Nephron (organoid): ENCODE results near the gene PRDX4.

Experiments used
- H3K27ac Mint-ChIP-seq, 3 experiments: 2 replicates each; pipeline ENCODE4 v1.8.0; 2020; ENCODE audit warnings: mixed read lengths in 3 of 3, mild to moderate bottlenecking in 2 of 3, moderate library complexity in 1 of 3
- H3K27me3 Mint-ChIP-seq: 2 replicates; pipeline ENCODE4 v1.8.0; 2021; ENCODE audit warnings: low read depth, mild to moderate bottlenecking, moderate library complexity, mixed read lengths
- H3K36me3 Mint-ChIP-seq: 2 replicates; pipeline ENCODE4 v1.8.0; 2020; ENCODE audit warnings: low read depth, mixed read lengths
- H3K4me1 Mint-ChIP-seq: 2 replicates; pipeline ENCODE4 v1.8.0; 2020; ENCODE audit warnings: mixed read lengths
- H3K4me3 Mint-ChIP-seq, 3 experiments: 2 replicates each; pipeline ENCODE4 v1.8.0; 2020; ENCODE audit warnings: mild to moderate bottlenecking in 3 of 3, mixed read lengths in 3 of 3, moderate library complexity in 2 of 3
- H3K9me3 Mint-ChIP-seq: 2 replicates; pipeline ENCODE4 v1.8.0; 2020; ENCODE audit warnings: mixed read lengths
- TF ChIP-seq, protein P1 (sequence below), 3 experiments: fragments of 200-600 bp; sonication (generic); IDR thresholded peaks; one replicate each; pipeline ENCODE4 v1.5.0; 2021; ENCODE audit warnings: antibody characterized with exemption in 3 of 3; ENCODE audit not compliant: unreplicated experiment in 3 of 3

PRDX4 gene

DNA sequence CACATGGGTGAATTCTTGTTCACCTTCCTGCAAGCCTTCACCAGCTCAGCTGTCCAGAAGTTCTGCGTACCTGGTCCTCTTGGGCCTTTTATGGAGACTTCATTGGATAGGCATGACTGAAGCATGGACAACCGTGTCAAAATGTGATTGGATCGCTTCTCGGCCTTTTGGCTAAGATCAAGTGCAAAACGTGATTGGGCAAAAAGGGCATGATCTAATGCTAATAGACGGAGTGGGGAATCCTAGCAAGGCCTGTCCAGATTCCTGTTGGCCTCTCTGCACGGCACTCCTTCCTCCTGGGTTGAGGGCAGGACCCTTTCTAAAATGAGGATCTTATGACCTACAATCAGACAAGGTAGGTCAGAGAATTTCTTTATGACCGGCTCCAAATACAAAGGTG is 24.9 kb downstream of the PRDX4 start:
- Mint-ChIP-seq H3K27me3 (no peaks in the 10 kb centered on the region), H3K9me3 (no peaks in the 10 kb centered on the region), H3K4me3 (no peak overlapping the region), H3K4me1 (no peaks in the 10 kb centered on the region), H3K27ac (no peak overlapping the region), H3K36me3 (peaks cover under 1% of the 10 kb centered on the region)
- TF ChIP-seq, protein P1, sequence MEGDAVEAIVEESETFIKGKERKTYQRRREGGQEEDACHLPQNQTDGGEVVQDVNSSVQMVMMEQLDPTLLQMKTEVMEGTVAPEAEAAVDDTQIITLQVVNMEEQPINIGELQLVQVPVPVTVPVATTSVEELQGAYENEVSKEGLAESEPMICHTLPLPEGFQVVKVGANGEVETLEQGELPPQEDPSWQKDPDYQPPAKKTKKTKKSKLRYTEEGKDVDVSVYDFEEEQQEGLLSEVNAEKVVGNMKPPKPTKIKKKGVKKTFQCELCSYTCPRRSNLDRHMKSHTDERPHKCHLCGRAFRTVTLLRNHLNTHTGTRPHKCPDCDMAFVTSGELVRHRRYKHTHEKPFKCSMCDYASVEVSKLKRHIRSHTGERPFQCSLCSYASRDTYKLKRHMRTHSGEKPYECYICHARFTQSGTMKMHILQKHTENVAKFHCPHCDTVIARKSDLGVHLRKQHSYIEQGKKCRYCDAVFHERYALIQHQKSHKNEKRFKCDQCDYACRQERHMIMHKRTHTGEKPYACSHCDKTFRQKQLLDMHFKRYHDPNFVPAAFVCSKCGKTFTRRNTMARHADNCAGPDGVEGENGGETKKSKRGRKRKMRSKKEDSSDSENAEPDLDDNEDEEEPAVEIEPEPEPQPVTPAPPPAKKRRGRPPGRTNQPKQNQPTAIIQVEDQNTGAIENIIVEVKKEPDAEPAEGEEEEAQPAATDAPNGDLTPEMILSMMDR (IDR thresholded peaks at IDR 0.05; ENCODE audit: unreplicated experiment in 3 of 3), result no peak

GRCh38 chrX:23694606-23695005 is 27.3 kb downstream of the PRDX4 start:
- TF ChIP-seq, protein P1 (IDR thresholded peaks at IDR 0.05; ENCODE audit: unreplicated experiment in 3 of 3), result peak; percentile 58 to 69 (median 66)
- Mint-ChIP-seq H3K4me1 (no peaks in the 10 kb centered on the region), H3K4me3 (no peak overlapping the region), H3K36me3 (no peaks in the 10 kb centered on the region), H3K27me3 (no peaks in the 10 kb centered on the region), H3K9me3 (no peaks in the 10 kb centered on the region), H3K27ac (no peak overlapping the region)

- Mint-ChIP-seq H3K4me1 (no peaks in the 10 kb centered on the region), H3K27me3 (no peaks in the 10 kb centered on the region), H3K9me3 (no peaks in the 10 kb centered on the region), H3K4me3 (no peak overlapping the region), H3K27ac (no peak overlapping the region), H3K36me3 (peaks cover 19% of the 10 kb centered on the region)
- TF ChIP-seq, protein P1 (IDR thresholded peaks at IDR 0.05; ENCODE audit: unreplicated experiment in 3 of 3), result no peak
These were observed 32.4 kb downstream of the PRDX4 start for GRCh38 chrX:23699636-23700194.

GRCh38 chrX:23704673-23705206 is 37.4 kb downstream of the PRDX4 start:
- no peak overlapping the region for H3K4me3 Mint-ChIP-seq
- TF ChIP-seq, protein P1 (IDR thresholded peaks at IDR 0.05; ENCODE audit: unreplicated experiment in 3 of 3), result no peak
- peaks cover 34% of the 10 kb centered on the region for H3K36me3 Mint-ChIP-seq
- H3K4me1 Mint-ChIP-seq, result no peaks in the 10 kb centered on the region
- no peak overlapping the region for H3K27ac Mint-ChIP-seq
- no peaks in the 10 kb centered on the region for H3K9me3 Mint-ChIP-seq
- H3K27me3 Mint-ChIP-seq, result no peaks in the 10 kb centered on the region

DNA sequence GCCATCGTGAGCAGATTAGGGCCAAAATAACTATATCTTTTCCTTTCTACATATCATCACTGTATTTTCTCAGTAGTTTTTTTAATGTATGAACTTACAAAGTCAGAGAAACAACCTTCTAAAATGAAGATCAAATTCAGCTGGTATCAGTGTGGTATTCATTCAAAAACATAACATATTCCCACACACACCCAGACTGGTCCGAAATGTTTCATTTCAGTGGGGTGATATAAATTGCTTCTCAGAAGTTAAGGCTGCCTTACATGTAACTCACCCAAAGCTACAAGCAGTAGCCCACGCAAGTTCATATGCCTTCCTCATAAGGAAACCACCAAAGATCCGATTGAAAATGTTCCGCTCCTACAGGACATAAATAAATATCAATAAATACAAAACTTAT is 37.9 kb downstream of the PRDX4 start:
- Mint-ChIP-seq H3K27ac (no peak overlapping the region), H3K9me3 (no peaks in the 10 kb centered on the region), H3K4me3 (no peak overlapping the region), H3K36me3 (peaks cover 34% of the 10 kb centered on the region), H3K4me1 (no peaks in the 10 kb centered on the region), H3K27me3 (no peaks in the 10 kb centered on the region)
- TF ChIP-seq, protein P1 (IDR thresholded peaks at IDR 0.05; ENCODE audit: unreplicated experiment in 3 of 3), result no peak

DNA sequence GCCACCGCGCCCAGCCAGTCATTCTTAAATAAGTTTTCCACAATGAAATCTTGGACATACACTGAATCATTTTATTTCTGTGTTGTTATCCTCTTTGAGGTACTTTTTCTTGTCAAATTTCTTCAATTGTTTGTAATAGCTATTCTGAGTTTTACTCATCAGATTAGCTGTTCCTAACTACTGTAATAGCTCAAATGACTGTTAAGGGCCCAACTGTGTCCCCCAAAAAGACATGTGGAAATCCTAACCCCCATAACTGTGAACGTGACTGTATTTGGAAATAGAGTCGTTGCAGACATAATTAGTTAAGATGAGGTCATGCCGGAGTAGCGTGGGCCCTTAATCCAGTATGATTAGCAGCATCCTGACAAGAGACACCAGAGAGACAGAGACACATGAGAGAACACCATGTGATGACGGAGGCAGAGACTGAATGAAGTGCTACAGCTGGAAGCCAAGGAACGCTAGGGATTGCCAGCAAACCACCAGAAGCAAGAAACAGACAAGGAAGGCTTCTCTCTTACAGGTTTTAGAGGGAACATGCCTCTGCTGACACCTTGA is 52.9 kb downstream of the PRDX4 start:
- no peaks in the 10 kb centered on the region for H3K4me1 Mint-ChIP-seq
- no peaks in the 10 kb centered on the region for H3K27me3 Mint-ChIP-seq
- H3K27ac Mint-ChIP-seq, result no peak overlapping the region
- H3K36me3 Mint-ChIP-seq, result peaks cover 33% of the 10 kb centered on the region
- H3K4me3 Mint-ChIP-seq, result no peak overlapping the region
- TF ChIP-seq, protein P1 (IDR thresholded peaks at IDR 0.05; ENCODE audit: unreplicated experiment in 3 of 3), result no peak
- H3K9me3 Mint-ChIP-seq, result no peaks in the 10 kb centered on the region
